ENCODE results near the gene OR6T1. TPM values are rescaled to one million over a fixed set of nuclear protein-coding genes. Genes with fewer than 3 reads are reported as not detected.

Gene OR6T1
- total RNA-seq: not detected

GRCh38 chr11:123943738-123944137 is at the start of gene OR6T1:
OR6T1 (minus strand) TSS chr11:123943838; CDS start chr11:123943838, 0 bp downstream.
- H3K4me1 Mint-ChIP-seq (ENCODE audit: low read depth): no peaks in the 10 kb centered on the region
- intact Hi-C loops (cut with micrococcal nuclease): no loop called here
- no peak within 1 kb of the TSS for H3K27ac Mint-ChIP-seq
- H3K4me3 Mint-ChIP-seq: no peak within 1 kb of the TSS
- H3K9me3 Mint-ChIP-seq: no peaks in the 10 kb centered on the region
- DNase-seq (no peak), ATAC-seq (no peak)
- no peaks in the 10 kb centered on the region for H3K36me3 Mint-ChIP-seq (ENCODE audit: low read depth)
- peaks cover 5% of the 10 kb centered on the region for H3K27me3 Mint-ChIP-seq
- TF ChIP-seq, protein P1, sequence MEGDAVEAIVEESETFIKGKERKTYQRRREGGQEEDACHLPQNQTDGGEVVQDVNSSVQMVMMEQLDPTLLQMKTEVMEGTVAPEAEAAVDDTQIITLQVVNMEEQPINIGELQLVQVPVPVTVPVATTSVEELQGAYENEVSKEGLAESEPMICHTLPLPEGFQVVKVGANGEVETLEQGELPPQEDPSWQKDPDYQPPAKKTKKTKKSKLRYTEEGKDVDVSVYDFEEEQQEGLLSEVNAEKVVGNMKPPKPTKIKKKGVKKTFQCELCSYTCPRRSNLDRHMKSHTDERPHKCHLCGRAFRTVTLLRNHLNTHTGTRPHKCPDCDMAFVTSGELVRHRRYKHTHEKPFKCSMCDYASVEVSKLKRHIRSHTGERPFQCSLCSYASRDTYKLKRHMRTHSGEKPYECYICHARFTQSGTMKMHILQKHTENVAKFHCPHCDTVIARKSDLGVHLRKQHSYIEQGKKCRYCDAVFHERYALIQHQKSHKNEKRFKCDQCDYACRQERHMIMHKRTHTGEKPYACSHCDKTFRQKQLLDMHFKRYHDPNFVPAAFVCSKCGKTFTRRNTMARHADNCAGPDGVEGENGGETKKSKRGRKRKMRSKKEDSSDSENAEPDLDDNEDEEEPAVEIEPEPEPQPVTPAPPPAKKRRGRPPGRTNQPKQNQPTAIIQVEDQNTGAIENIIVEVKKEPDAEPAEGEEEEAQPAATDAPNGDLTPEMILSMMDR (IDR thresholded peaks at IDR 0.05): no peak
- ChIA-PET POLR2A (no interaction called here), CTCF (no interaction called here)

DNA sequence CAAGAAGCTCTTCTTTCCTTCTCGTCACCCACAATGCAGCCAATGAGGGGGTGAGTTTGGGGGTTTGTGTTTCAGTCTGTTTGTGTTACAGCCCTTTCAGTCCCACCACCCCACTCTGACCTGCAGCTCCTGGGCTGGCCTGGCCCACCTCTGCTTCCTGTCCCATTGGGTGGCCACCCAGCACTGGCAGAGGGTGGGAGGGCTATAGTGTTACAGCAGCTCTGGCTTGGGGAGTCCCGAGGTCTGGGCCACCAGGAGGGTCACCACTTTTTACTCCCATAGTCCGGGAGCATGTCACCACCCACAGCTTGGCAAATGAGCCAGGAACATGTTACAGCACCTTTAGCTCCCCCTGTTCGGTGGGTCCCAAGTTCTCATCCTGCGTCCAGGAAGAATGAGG is 35.7 kb upstream of the OR6T1 start:
- Mint-ChIP-seq H3K4me3 (no peak overlapping the region), H3K36me3 (ENCODE audit: low read depth) (no peaks in the 10 kb centered on the region), H3K9me3 (peaks cover 5% of the 10 kb centered on the region), H3K4me1 (ENCODE audit: low read depth) (no peaks in the 10 kb centered on the region), H3K27ac (no peak overlapping the region), H3K27me3 (peaks cover 3% of the 10 kb centered on the region)
- ChIA-PET POLR2A (no interaction called here), CTCF (no interaction called here)
- TF ChIP-seq, protein P1 (IDR thresholded peaks at IDR 0.05): no peak
- ATAC-seq: no peak
- intact Hi-C loops (cut with micrococcal nuclease): no loop called here
- DNase-seq: no peak

DNA sequence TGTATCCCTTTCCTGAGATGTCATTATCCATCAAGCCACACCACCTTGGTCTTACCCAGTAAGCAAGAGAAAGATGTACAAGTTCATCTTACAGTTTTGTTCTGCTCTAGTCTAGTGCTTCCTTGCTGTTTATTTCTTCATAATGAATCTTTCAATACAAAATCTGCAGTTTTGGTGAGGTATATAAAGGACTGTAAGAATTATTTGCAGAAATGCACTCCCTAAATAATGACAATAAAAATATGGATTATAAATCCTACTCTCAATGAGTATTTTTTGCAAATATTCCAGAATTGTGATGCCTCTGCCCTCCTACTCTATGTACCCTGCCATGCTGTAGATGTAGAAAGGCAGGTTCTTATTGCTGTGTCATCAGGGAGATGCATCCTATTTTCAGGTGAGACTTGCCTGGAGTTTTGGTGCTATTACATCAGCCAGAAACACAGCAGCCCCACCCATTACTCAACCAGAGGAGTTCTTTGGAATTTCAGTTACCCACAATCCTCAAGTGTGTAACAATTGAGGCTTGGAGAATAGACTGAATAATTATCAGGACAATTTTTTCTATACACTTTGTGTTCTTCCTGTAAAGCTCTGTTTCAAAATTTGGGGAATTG is 34.2 kb upstream of the OR6T1 start, which contains the start of gene OR10S1:
Gene OR10S1, minus strand, starts transcription at position 51 of the 617 bp plus-strand sequence. CDS start 117 bp downstream, outside the sequence.
- ChIA-PET POLR2A (interaction anchor here (0.7 kb wide), 1 partner anchor 25 kb away, joined by 3 read pairs; no protein-coding TSS in a partner anchor), CTCF (no interaction called here)
- intact Hi-C loops (cut with micrococcal nuclease): no loop called here
- TF ChIP-seq, protein P1 (IDR thresholded peaks at IDR 0.05): no peak
- H3K4me1 Mint-ChIP-seq (ENCODE audit: low read depth): no peaks in the 10 kb centered on the region
- peaks cover 5% of the 10 kb centered on the region for H3K9me3 Mint-ChIP-seq
- peaks cover 3% of the 10 kb centered on the region for H3K27me3 Mint-ChIP-seq
- H3K4me3 Mint-ChIP-seq: no peak within 1 kb of the TSS
- ATAC-seq (no peak), DNase-seq (no peak)
- H3K27ac Mint-ChIP-seq: no peak within 1 kb of the TSS
- H3K36me3 Mint-ChIP-seq (ENCODE audit: low read depth): no peaks in the 10 kb centered on the region

- DNase-seq (no peak), ATAC-seq (no peak)
- intact Hi-C loops (cut with micrococcal nuclease): no loop called here
- Mint-ChIP-seq H3K9me3 (peaks cover 2% of the 10 kb centered on the region), H3K27ac (no peak overlapping the region), H3K36me3 (ENCODE audit: low read depth) (no peaks in the 10 kb centered on the region), H3K27me3 (peaks cover 3% of the 10 kb centered on the region), H3K4me1 (ENCODE audit: low read depth) (no peaks in the 10 kb centered on the region), H3K4me3 (no peak overlapping the region)
- POLR2A ChIA-PET: interaction anchor here (0.7 kb wide), 1 partner anchor 26 kb away, joined by 3 read pairs; no protein-coding TSS in a partner anchor
- CTCF ChIA-PET: no interaction called here
- TF ChIP-seq, protein P1 (IDR thresholded peaks at IDR 0.05): no peak
These were observed 33.3 kb upstream of the OR6T1 start for GRCh38 chr11:123976770-123977560.

DNA sequence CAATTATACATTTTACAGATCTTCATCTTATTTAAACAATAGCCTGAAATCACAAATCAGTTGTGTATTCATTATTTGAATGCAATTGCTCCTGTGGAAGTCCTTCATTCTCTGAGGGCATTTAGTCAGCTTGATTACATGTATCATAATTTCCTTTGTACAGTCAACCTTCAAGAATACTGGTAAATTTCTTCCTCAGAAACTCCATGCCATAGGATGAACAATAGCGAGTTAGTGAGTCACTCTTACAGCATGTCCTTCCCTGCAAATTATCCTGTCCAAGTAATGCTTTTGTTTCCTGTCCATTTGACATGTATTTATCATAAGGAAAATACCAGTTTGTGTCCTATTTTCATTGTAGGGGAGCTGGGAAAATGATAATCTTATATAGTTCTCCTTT is 30.2 kb upstream of the OR6T1 start:
- intact Hi-C loops (cut with micrococcal nuclease): no loop called here
- no peak for ATAC-seq
- Mint-ChIP-seq H3K27ac (no peak overlapping the region), H3K36me3 (ENCODE audit: low read depth) (no peaks in the 10 kb centered on the region), H3K4me3 (no peak overlapping the region), H3K27me3 (peaks cover 1% of the 10 kb centered on the region), H3K9me3 (no peaks in the 10 kb centered on the region), H3K4me1 (ENCODE audit: low read depth) (no peaks in the 10 kb centered on the region)
- TF ChIP-seq, protein P1 (IDR thresholded peaks at IDR 0.05): no peak
- DNase-seq: no peak
- CTCF ChIA-PET: no interaction called here
- POLR2A ChIA-PET: no interaction called here

All from activated CD8-positive, alpha-beta T cell treated with anti-CD3 and anti-CD28 coated beads for 36 hours (primary cell).